HG03103 (cell line): ENCODE results near the gene ACSS1.

ENCODE experiments used
- ATAC-seq: cut with Tn5 transposase; IDR thresholded peaks from one replicate; pipeline ENCODE4 v1.9.1; 2021; ENCODE audit warnings: low read depth; ENCODE audit not compliant: unreplicated experiment

Gene ACSS1

DNA sequence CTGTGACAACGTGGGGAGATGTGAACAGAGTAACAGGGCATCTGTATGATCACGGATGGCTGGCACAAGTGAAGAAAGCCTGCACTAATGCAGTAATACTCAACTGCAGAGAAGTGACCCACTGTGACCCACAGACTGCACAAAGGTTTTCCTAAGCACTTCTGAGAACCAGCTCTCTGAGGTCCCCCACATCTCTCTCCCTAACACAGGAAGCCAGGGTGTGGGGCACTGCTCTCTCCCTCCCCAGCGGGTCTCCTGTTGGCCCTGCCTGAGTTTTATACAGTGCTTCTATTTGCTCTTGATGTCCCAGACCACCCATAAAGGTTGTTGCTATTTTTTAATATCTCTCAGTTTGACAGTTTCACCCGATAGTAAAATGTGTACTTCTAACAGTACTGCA, 76.7 kb downstream of the ACSS1 start:
- no peak for ATAC-seq

DNA sequence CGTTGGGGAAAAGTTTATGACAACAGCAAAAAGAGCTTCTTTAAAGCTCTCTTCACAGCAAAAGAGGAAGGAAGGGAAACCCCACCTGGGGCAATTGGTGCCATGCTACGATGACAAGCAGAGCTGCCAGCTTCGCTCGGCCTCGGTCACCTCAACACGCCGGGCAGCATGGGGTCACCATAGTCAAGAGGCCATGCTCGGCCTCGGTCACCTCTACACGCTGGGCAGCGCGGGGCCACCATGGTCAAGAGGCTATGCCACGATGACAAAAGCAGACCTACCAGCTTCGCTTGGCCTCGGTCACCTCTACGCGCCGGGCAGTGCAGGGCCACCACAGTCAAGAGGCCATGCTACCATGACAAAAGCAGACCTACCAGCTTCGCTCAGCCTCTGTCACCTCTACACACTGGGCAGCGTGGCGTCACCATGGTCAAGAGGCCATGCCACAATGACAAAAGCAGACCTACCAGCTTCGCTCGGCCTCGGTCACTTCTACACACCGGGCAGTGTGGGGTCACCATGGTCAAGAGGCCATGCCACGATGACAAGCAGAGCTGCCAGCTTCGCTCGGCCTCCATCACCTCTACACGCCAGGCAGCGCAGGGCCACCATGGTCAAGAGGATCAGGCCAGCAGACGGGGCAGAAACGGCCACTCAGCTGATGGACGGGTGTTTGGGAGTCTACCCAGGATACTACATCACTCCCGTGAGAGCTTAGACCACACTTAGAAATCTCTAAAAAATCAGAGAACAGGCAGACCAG, 77.5 kb downstream of the ACSS1 start:
- ATAC-seq: no peak

DNA sequence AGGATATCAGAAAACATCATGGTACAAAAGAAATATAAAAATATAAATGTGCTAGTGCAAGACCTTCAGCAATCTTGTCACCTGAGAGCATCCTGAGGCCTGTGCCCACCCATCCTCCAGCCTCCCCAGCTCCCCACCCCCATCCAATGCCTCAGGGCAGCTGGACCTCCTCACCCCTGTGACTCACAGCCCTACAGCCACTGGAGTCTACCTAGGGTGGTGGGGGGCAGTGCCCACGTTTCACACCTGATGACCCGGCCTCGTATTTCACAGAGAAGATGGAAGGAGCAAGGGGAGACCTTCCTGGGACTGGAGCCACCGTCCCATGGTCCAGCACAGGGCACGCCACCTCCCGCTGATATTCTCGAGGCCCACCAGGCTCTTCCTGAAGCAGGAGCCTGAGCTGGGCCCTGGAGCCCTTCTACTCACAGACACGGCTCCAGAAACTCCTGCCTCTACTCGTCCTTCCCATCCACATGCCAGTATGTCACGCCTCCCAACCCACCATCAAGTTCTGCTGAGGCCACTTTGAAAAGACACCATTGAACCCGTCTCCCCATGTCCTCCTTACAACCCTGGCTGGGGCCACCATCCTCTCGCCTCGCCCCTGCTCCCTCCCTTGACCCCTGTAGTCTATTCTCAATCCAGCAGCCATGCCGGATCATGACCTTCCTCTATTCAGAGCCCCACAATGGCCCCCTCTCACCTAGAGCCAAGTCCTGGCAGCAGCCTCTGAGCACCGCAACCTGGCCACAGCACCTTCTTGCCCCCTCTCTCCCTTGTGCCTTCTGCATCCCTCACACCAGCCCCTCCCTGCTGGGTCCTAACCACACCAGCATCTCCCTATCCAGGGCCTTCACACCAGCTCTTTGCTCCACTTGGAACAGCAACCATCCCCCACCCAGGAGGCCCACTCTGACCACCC, 78.6 kb downstream of the ACSS1 start:
- no peak for ATAC-seq

DNA sequence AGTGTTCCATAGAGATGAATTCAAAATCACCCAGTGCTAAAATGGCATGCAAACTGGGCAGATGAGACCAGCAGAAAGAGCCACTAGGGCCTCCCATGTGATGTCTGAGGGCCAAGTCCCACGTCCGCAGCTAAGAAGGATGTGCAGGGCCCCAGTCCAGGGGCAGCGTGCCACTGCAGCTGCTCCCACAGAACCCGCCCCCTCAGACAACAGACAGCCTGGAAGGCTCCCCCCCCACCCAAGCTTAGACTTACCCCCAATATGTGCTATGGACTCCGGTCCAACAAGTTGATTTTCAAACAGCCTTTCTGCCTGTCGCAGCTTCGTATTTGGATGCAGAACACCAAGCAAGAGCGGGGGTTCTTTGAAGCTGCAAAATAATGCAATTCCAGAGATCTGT, 79.4 kb downstream of the ACSS1 start:
- no peak for ATAC-seq

DNA sequence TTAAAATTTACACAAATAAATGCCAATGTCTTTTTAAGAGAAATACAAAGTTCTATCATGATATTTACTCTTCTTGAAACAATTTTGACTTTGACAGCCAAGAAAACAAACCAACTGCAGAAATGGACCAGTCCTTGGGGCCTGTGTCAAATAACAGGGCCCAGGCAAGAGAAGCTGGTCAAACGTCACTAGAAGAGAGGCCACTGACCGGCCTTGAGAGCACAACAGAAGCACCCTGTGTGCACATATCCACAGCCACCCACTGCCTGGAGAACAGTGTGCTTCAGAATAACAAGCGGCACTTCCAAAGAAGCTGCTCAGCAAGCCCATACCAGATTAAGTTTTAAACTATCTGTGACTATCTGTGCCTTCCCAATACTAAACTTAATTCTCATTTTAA, 80.1 kb downstream of the ACSS1 start:
- no peak for ATAC-seq

DNA sequence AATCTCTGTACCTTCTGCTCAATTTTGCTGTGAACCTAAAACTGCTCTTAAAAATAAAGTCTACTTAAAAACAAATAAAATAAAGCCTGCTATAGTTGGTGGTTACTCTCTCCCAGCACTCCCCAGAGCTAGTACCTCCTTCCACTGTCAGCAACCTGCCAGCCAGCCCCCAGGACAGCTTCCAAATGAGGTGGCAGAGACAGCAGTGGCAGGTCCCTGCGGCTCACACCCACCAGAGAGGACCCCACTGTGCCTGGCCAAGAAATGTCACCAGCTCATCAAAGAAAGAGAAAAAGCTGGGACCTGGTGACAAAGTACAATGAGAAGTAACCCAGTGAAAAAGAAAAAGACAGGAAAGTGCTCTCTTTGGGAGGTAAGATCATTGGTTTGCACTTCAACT, 80.6 kb downstream of the ACSS1 start:
- no peak for ATAC-seq

DNA sequence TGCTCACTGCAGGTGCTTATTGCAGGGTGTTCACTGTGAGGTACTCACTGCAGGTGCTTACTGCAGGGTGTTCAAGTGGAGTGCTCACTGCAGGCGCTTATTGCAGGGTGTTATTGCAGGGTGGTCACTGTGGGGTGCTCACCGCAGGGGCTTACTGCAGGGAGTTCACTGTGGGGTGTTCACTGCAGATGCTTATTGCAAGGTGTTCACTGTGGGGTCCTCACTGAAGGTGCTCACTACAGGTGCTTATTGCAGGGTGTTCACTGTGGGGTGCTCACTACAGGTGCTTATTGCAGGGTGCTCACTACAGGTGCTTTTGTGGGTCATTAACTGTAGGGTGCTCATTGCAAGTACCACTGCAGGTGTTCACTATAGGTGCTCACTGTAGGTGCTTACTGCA, 85.6 kb downstream of the ACSS1 start:
- ATAC-seq: no peak

DNA sequence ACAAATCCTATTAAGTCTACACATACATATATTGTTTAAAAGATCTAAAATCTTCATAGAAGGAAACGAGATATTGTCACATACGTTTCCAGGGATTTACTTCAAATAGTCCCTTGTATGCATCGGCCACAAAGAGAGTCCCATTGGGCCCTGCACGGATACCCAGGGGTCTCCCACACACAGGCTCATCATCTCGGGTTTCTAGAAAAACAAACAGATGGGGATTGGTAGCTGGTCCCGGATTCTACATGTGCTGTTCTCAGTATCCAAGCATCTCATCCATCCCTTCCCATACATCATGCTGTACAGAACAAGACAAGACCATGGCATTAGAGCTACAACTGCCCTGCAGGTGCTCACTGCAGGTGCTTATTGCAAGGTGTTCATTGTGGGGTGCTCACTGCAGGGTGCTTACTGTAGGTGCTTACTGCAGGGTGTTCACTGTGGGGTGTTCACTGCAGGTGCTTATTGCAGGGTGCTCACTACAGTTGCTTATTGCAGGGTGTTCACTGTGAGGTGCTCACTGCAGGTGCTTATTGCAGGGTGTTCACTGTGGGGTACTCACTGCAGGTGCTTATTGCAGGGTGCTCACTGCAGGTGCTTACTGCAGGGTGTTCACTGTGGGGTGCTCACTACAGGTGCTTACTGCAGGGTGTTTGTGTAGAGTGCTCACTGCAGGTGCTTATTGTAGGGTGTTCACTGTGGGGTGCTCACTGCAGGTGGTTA, 86.4 kb downstream of the ACSS1 start:
- ATAC-seq: no peak

DNA sequence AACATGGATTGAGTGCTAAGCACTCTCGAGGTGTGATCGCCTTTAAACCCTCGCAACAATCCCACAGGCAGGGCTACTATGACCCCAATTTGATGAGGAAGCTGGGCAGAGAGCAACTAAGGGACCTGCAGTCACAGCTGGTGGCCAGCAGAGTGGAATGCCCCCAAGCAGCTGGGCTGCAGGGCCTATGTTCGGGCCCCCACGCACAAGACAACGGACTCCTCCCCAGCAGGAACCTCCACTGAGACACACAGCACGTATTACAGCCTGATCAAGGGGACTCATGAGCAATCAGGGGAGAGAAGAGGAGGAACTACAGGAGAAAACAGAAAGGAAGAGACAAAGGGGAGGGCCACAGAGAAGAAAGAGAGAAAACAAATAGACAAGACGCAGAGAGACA, 87.2 kb downstream of the ACSS1 start:
- ATAC-seq: no peak

DNA sequence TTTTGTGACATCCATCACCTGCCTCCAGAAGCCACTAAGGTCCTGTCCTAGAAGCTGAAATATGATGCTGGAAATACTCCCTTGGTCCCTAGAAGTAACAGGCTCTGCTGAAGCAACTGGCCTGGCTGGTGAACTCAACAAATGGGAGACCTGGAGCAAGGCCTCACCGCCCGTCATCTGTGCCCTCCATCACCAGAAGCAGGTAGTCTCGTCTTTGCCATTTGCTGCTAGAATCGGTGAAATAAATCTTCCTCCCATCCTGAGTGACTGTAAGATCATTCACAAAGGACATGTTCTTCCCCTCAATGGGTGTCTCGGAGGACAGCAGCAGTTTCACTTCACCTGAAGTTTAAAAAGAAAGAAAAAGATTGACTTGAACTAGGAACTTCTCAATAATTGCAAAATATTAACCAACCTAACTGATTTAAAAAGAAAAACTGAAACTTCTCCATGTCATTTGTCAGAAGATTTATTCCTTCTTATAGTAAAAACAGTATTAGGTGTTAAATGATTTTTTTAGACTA, 87.8 kb downstream of the ACSS1 start:
- ATAC-seq: no peak

DNA sequence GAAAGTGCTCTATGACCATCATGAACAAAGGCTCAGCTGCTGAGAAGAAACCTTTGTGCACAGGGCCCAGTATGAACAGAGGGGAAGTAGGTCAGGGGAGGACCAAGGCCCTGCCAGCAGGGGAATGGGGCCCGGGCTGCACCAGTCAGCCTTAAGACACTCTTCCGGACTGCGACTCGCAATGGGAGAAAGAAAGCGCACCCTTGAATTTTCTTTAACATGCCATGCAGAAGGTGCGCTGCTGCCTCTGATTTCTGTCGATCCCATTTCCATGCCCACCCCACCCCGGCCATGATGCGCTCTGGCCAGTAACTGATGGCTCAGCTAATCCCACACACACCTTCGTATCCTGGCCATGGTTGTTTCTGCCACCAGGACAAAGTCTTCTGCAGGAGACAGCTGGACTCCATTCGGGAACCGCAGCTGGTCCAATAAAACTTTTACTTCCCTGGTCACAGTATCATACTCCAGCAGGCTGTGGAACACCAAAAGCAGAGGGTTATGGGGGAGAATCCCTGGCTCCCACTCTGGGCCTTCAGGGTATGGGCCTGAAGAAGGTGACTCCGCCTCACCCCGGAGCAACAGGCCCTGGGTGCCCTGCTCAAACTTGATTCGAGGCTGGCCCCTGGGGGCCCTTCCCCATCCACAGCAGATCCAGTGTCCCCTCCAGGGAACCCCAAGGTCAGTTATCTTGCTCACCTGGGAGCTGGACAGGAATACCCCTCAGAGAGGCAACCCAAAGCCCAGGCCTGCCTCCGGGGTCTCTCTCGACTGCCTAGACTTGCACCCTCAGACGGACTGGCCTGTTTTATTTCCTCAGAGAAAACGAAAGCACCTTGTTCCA, 88.5 kb downstream of the ACSS1 start:
- ATAC-seq: no peak

DNA sequence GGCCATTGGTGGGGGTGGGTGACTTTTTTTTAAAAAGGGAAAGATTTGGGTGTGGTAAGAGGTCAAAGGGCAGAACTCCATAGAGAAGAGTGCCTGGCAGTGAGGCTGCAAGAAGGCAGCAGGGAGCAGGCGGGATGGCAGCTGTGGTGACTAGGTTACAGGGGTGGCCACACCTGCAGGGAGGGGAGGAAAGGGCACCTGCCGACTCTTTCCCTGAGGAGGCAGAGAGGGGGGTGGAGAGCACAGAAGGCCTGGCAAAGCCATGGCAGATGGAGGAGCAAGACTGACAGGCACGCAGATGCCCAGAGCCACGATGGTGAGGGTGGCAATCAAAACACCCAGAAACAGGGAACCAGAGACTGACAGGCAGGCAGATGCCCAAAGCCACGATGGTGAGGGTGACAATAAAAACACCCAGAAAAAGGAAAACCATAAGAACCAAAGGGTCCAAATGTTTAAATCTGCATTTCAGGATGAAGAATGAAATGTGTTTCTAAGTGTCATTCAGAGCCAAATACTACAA, 89.6 kb downstream of the ACSS1 start:
- no peak for ATAC-seq

DNA sequence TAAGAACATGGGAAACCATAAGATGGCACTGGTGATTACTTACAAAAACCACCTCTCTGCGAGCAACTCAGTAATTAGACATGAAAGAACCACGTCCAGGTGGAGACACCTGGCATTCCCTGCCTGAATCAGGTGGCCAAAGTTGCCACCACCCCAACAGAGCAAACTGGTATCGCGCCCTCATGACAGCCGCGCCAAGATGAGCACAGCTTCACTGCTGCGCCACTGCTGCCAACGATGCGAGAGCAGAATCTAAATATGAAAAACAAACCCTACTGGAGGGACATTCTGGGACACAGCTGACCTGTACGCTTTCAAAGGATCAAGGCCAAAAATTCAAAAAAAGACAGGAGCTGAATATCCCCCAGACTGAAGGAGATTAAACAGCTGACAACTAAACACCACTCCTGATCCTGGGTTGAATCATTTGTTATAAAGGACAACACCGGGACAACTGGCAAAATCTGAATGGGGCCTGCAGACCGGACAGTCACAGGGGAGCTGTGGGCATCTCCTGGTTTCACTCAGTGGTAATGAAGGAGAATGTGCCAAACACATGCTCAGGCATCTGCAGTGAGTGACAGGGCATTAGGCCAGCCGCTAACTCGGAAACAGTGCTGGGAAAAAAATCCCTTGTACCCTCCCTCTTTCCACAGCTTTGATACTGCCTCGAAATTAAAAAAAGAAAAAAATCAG, 91.5 kb downstream of the ACSS1 start:
- no peak for ATAC-seq

DNA sequence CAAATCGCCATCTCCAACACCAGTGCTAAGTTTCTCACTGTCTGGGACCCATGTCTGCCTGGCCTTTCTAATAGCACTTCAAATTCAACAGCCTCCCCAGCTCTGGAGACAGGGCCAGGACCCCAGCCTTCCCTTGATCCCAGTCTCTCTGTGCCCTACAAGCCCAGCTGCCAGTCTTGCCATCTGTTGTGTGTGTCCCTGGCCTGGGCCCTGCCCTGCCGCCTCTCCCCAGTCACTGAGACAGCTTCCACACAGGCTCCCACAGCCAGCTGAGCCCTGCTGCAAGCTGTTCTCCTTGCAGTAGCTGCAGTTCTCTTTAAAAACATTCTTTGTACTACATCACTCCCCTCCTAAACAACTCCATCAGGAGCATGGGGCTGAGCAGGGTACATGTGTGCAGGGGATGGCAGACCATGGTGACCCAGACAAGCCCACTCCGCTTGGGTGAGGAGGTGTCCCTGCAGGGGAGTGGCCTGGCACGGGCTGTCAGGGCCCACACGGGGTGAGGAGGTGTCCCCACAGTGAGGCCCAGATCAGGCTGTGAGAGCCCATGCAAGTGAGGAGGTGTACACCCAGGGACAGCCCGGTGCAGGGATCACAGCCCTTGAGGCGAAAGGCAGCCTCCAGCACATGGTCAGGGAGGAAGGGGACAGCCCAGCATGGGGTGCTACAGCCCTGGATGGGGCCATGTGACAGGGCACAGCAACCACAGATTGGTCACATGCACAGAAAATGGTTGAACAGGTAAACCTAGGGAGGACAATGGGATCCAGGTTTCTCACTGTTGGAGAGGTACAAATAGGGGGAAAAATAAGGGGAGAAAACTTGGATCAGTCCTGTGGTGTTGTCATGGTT, 92.6 kb downstream of the ACSS1 start:
- no peak for ATAC-seq

DNA sequence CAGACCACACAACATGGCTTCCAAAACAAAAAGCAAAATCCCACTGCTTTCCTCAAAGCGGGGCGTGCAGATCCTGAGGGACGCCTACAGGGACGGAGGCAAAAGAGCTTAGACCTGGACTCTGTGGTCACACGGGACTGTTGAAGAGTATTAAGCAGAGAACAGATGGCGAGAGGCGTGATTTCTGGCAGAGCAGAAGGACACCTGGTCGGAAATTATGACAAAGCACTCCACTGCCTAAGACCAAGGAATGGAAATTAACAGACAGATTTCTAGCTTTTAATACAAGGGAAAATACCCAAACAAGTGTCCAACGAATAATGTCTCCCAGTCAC, 93.5 kb downstream of the ACSS1 start:
- ATAC-seq: no peak

DNA sequence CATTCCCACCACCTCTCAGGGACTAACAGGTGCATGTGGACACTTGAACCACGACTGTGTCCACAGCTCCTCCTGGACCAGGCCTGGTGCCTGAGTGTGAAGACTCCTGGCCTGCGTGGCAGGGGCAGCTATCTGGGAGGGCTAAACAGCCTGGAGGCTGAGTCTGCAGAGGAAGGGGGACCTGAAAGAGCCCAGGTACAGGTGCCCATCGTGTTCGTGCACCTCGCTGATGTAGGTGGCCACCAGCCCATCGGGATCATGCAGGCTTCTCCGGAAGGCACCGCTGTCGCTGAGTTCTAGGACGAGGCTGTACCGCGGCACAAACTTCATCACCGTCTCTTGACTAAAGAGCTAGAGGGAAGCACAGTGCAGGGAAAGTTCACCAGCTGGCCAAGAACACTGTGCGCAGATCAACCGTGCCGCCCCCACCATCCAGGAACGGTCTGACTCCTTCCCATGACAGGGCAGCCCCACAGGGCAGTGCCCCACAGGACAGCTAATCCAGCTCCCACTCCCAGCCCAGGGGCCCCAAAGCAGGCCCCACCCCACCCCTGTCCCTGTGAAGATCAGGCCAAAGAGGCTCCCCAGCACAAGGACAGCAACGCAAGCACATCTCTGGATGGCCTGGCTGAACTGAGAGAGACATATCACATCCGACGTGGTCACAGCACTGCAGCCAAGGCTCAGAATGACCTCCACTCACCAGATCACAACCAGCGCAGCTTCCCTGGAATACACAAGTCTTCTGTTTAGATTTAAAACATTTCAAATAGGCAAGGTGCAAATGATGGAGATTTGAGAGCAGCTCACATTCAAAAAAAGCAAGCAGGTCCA, 94.0 kb downstream of the ACSS1 start:
- ATAC-seq: no peak

DNA sequence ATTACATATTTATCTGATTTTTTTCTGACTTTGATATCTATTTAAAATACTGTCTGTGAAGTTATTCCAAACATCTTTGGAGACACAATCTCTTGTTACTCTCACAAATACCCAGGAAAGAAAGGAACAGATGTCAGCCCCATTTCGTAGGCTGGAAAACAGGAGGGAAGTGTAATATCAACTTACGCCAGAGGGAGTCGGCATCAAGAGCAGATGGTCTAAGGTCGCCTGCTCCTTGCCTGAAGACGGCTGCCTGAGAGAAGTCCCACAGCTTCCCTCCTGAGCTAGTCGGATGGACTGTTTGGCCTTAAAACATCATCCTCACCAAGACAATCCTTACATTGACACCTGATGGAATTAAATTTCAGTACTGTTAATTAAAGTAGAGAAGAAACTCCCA, 95.4 kb downstream of the ACSS1 start:
- no peak for ATAC-seq

DNA sequence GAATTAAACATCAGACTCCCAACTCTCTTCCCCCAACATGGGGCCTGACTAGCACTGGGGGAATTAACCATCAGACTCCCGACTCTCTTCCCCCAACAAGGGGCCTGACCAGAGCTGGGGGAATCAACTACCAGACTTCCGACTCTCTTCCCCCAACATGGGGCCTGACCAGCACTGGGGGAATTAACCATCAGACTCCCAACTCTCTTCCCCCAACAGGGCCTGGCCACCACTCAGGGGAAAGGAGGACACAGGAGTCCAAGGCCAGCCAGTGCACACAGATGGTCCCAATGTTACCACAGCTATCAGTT, 95.8 kb downstream of the ACSS1 start:
- no peak for ATAC-seq
